SK-N-SH (cell line): ENCODE measurements around the gene IFITM5. TPM values are rescaled to one million over a fixed set of nuclear protein-coding genes. Genes with fewer than 3 reads are reported as not detected.

Experiments
- CTCF ChIA-PET: fragments of 300-600, 350-600 bp; formaldehyde crosslinking; extraction: SDS; loops from one replicate; lab custom pipeline; 2021; lab: Yijun Ruan, JAX
- POLR2A ChIA-PET: fragments of 350-600 bp; sonication (Branson Sonifier 250); formaldehyde crosslinking; extraction: SDS; loops from one replicate; lab custom pipeline; 2020; ENCODE audit warnings: antibody characterized with exemption, inconsistent platforms; lab: Yijun Ruan, JAX
- DNase-seq: peaks from one replicate; pipeline ENCODE4 v3.0.0; 2012
- H2AFZ ChIP-seq: fragments of 200-600 bp; sonication (generic); 2 replicates; pipeline ENCODE4 v1.8.1; 2016; ENCODE audit warnings: antibody characterized with exemption, mild to moderate bottlenecking, low read depth
- H3F3A ChIP-seq: fragments of 200-600 bp; sonication (generic); replicated peaks from 2 replicates; pipeline ENCODE3; 2016; ENCODE audit warnings: antibody characterized with exemption, mild to moderate bottlenecking; ENCODE audit not compliant: insufficient read depth
- H3K27ac ChIP-seq, 2 experiments: fragments of 200-500 bp in 1 of 2; fragments of 200-600 bp in 1 of 2; sonication (Bioruptor generic) in 1 of 2; sonication (generic), shearing (Covaris generic) in 1 of 2; 2 replicates each; pipeline versions ENCODE4 v1.5.1 to v1.6.1; 2014 to 2016; ENCODE audit warnings: low read depth in 2 of 2, inconsistent platforms in 1 of 2, low read length in 1 of 2, mild to moderate bottlenecking in 1 of 2, mixed read lengths in 1 of 2
- H3K27me3 ChIP-seq: fragments of 200-600 bp; sonication (generic), shearing (Covaris generic); 2 replicates; pipeline ENCODE4 v1.6.1; 2016; ENCODE audit warnings: mixed run types; ENCODE audit not compliant: insufficient read depth
- H3K36me3 ChIP-seq, 2 experiments: fragments of 200-500 bp in 1 of 2; fragments of 200-600 bp in 1 of 2; sonication (Bioruptor generic) in 1 of 2; sonication (generic) in 1 of 2; replicated peaks in 1 of 2; 2 replicates each; pipeline versions ENCODE3 to v1.5.1; 2014 to 2016; ENCODE audit warnings: low read length in 1 of 2, mild to moderate bottlenecking in 1 of 2; ENCODE audit not compliant: insufficient read depth in 2 of 2, control insufficient read depth in 1 of 2
- H3K4me1 ChIP-seq, 2 experiments: fragments of 200-500 bp in 1 of 2; fragments of 200-600 bp in 1 of 2; sonication (Bioruptor generic) in 1 of 2; sonication (generic), shearing (Covaris generic) in 1 of 2; 2 replicates each; pipeline versions ENCODE4 v1.5.1 to v1.6.1; 2014 to 2016; ENCODE audit warnings: low read depth in 1 of 2, low read length in 1 of 2, mixed run types in 1 of 2; ENCODE audit not compliant: insufficient read depth in 2 of 2, control insufficient read depth in 1 of 2
- H3K4me2 ChIP-seq: fragments of 200-600 bp; sonication (generic), shearing (Covaris generic); 2 replicates; pipeline ENCODE4 v1.6.1; 2017; ENCODE audit warnings: mixed run types
- H3K4me3 ChIP-seq, 2 experiments: fragments of 200-500 bp in 1 of 2; fragments of 200-600 bp in 1 of 2; sonication (Bioruptor generic) in 1 of 2; sonication (generic), shearing (Covaris generic) in 1 of 2; 2 replicates each; pipeline versions ENCODE4 v1.5.1 to v1.8.1; 2014 to 2016; ENCODE audit warnings: low read depth in 2 of 2, inconsistent platforms in 1 of 2, low read length in 1 of 2, mild to moderate bottlenecking in 1 of 2, mixed read lengths in 1 of 2, moderate library complexity in 1 of 2
- H3K79me2 ChIP-seq: fragments of 200-600 bp; sonication (generic); 2 replicates; pipeline ENCODE4 v1.8.1; 2017; ENCODE audit warnings: mild to moderate bottlenecking; ENCODE audit not compliant: insufficient read depth
- H3K9ac ChIP-seq: fragments of 200-600 bp; sonication (generic); 2 replicates; pipeline ENCODE4 v1.6.1; 2017; ENCODE audit warnings: mixed run types
- H3K9me2 ChIP-seq: fragments of 200-600 bp; sonication (generic); 2 replicates; pipeline ENCODE4 v1.6.1; 2017; ENCODE audit warnings: mixed run types
- H3K9me3 ChIP-seq: fragments of 200-600 bp; sonication (generic); 2 replicates; pipeline ENCODE4 v1.6.1; 2017; ENCODE audit warnings: mixed run types, mild to moderate bottlenecking, moderate library complexity
- H4K20me1 ChIP-seq: fragments of 200-600 bp; sonication (generic); 2 replicates; pipeline ENCODE4 v1.6.1; 2017; ENCODE audit warnings: mild to moderate bottlenecking, mixed run types; ENCODE audit not compliant: insufficient read depth
- CHD2 ChIP-seq: fragments of 150-350 bp; IDR thresholded peaks from 2 replicates; pipeline ENCODE4 v1.6.1; 2018; ENCODE audit warnings: low read length; ENCODE audit not compliant: partially characterized antibody
- CTCF ChIP-seq: fragments of 200-600 bp; sonication (generic); IDR thresholded peaks from 2 replicates; pipeline ENCODE4 v1.6.1; 2017; ENCODE audit warnings: antibody characterized with exemption, mild to moderate bottlenecking, moderate library complexity
- ELF1 ChIP-seq: IDR thresholded peaks from 2 replicates; pipeline ENCODE4 v1.4.0; 2012
- EP300 ChIP-seq, 2 experiments: IDR thresholded peaks; 2 replicates each; pipeline versions ENCODE4 v1.4.0 to v1.6.1; 2012; ENCODE audit warnings: borderline replicate concordance in 1 of 2, low read depth in 1 of 2, low read length in 1 of 2
- EZH2phosphoT487 ChIP-seq: fragments of 200-600 bp; sonication (generic); IDR thresholded peaks from 2 replicates; pipeline ENCODE4 v1.6.1; 2017; ENCODE audit warnings: low read depth, mixed run types, mild to moderate bottlenecking, antibody characterized with exemption, moderate library complexity, borderline replicate concordance
- GABPA ChIP-seq: IDR thresholded peaks from 2 replicates; pipeline ENCODE4 v1.4.0; 2012; ENCODE audit warnings: low read depth, mild to moderate bottlenecking
- JUND ChIP-seq: IDR thresholded peaks from 2 replicates; pipeline ENCODE4 v1.4.0; 2012
- NRF1 ChIP-seq: IDR thresholded peaks from 2 replicates; pipeline ENCODE4 v1.6.1; 2012; ENCODE audit warnings: low read depth, mild to moderate bottlenecking, low read length
- PBX3 ChIP-seq: IDR thresholded peaks from 2 replicates; pipeline ENCODE4; 2012
- POLR2AphosphoS5 ChIP-seq: IDR thresholded peaks from 2 replicates; pipeline ENCODE4 v1.6.1; 2012; ENCODE audit warnings: low read depth, low read length
- RAD21 ChIP-seq: IDR thresholded peaks from 2 replicates; pipeline ENCODE4 v1.6.1; 2012; ENCODE audit warnings: mild to moderate bottlenecking, low read length
- SMC3 ChIP-seq: IDR thresholded peaks from 2 replicates; pipeline ENCODE4 v1.6.1; 2012; ENCODE audit warnings: low read depth, low read length, improper control_type of control experiment
- TAF1 ChIP-seq: IDR thresholded peaks from 2 replicates; pipeline ENCODE4 v1.6.1; 2012; ENCODE audit warnings: low read depth, mild to moderate bottlenecking, low read length, moderate library complexity, borderline replicate concordance
- TCF12 ChIP-seq: IDR thresholded peaks from 2 replicates; pipeline ENCODE4 v1.4.0; 2012
- YY1 ChIP-seq: IDR thresholded peaks from 2 replicates; pipeline ENCODE4 v1.4.0; 2012; ENCODE audit warnings: low read depth, mild to moderate bottlenecking
- ZBTB33 ChIP-seq: IDR thresholded peaks from 2 replicates; pipeline ENCODE4 v1.4.0; 2012; ENCODE audit warnings: low read depth, borderline replicate concordance
- WGBS: methylation state at CpG from one replicate; pipeline ENCODE4 v1.1.6; 2017; ENCODE audit warnings: low lambda C conversion rate; 5-methylcytosine and 5-hydroxymethylcytosine counted together
- polyA plus RNA-seq, 3 experiments: library from polyadenylated mRNA; depleted of rRNA; stranded (reverse); fragments of >200 nt; gene quantifications; 2 replicates each; pipeline ENCODE4 v1.2.3, GENCODE V29; 2012
- TF ChIP-seq, protein P1 (sequence below): fragments of 150-350 bp; IDR thresholded peaks from 2 replicates; pipeline ENCODE4 v1.6.1; 2016; ENCODE audit warnings: mild to moderate bottlenecking, low read depth, low read length

Gene IFITM5
- polyA plus RNA-seq, 1 of the 3 experiments (the other 2 are of a cell fraction), result not detected

DNA sequence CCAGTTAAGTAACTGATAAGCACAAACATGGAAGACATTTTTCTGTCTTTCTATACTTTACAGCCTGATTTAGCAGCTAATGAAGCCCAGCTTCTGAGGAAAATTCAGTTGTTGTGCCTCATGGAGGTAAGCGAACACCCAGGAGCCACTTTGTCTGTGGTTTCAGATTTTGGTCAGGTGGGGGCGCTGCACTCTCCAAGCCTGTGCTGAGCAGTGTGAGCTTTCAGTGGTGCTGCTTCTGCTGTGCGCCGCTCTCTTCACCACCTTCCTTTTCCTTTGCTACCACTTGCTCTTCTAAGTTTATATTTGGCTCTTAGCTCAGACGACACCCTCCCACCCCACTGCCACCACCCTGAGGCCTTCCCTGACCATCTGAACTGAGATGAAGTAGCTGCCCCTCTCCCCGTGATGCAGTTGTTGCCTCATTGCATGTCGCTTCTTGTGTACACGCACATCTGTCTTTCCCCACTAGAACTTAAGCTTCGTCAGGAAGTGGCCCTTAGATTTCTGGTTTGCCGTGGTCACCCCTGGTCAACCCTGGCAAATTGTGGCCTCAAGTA lies 48.5 kb downstream of the IFITM5 start:
- Histone ChIP-seq H4K20me1 (no peaks in the 10 kb centered on the region; the same call in 1 of the 2 replicates), H3K9me3 (no peaks in the 10 kb centered on the region), H3K79me2 (no peaks in the 10 kb centered on the region; the same call in 1 of the 2 replicates), H3K27ac (no peak overlapping the region; a peak in 1 of 4 replicates), H3K4me1 (no peaks in the 10 kb centered on the region), H2AFZ (no peak overlapping the region), H3K9me2 (no peaks in the 10 kb centered on the region), H3F3A (peaks cover 18% of the 10 kb centered on the region), H3K9ac (no peak overlapping the region), H3K4me3 (no peak overlapping the region; a peak in 1 of 4 replicates), H3K27me3 (no peaks in the 10 kb centered on the region), H3K36me3 (peaks cover 42 to 70% of the 10 kb centered on the region in 2 experiments), H3K4me2 (no peak overlapping the region)
- ChIA-PET POLR2A (no interaction called here), CTCF (interaction anchor here (0.8 to 3.4 kb wide), 31 partner anchors 9 to 254 kb away, joined by 3 to 20 read pairs (median 6); partner anchors contain the start of genes IFITM2, NLRP6, PGGHG and PSMD13)
- no peak for TF ChIP-seq GABPA
- TF ChIP-seq TCF12, result no peak
- TF ChIP-seq RAD21, result peak; percentile 47
- peak; percentile 71 for TF ChIP-seq CTCF
- TF ChIP-seq YY1, result no peak
- peak; percentile 53 for TF ChIP-seq SMC3
- no peak for TF ChIP-seq CHD2
- no peak for TF ChIP-seq ZBTB33
- no peak for TF ChIP-seq JUND
- peak; percentile 66 for DNase-seq
- WGBS, result 88% methylated on average over 10 of the region's 10 CpGs

DNA sequence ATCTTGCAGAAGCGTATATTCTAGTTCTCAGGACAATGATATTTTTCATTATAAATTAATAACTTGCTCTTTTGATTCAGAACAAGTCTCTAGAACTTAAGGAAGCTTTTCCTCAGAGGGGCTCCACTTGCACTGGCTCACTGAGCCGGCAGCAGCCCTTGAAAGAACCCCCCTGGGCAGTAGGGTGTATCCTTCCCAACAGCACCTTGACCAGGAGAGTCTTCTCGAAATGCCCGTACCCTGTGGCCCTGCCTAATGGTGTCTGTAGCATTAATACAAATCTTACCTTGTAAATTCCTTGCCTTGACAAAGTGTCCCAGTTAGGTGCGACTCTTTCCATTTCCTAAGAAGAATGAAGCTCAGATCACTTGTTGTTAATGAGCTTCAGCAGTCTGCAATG lies 49.1 kb downstream of the IFITM5 start:
- 77% methylated on average over 5 of the region's 5 CpGs for WGBS
- ChIA-PET CTCF (interaction anchor here (0.8 to 3.4 kb wide), 31 partner anchors 9 to 254 kb away, joined by 3 to 20 read pairs (median 6); partner anchors contain the start of genes IFITM2, NLRP6, PGGHG and PSMD13), POLR2A (no interaction called here)
- no peak overlapping the region for H2AFZ ChIP-seq
- DNase-seq, result no peak
- no peak overlapping the region for H3K9ac ChIP-seq
- peaks cover 17% of the 10 kb centered on the region for H3F3A ChIP-seq
- H3K4me3 ChIP-seq, result no peak overlapping the region
- H3K9me3 ChIP-seq, result no peaks in the 10 kb centered on the region
- H3K9me2 ChIP-seq, result no peaks in the 10 kb centered on the region
- no peak overlapping the region; a peak in 1 of 4 replicates for H3K27ac ChIP-seq
- peaks cover 45 to 74% of the 10 kb centered on the region in 2 experiments for H3K36me3 ChIP-seq
- H4K20me1 ChIP-seq, result no peaks in the 10 kb centered on the region; the same call in 1 of the 2 replicates
- no peak overlapping the region for H3K4me2 ChIP-seq
- no peaks in the 10 kb centered on the region; the same call in 1 of the 2 replicates for H3K79me2 ChIP-seq
- TF ChIP-seq SMC3 (no peak), POLR2AphosphoS5 (no peak), EP300 (IDR thresholded peaks at IDR 0.05; ENCODE audit: borderline replicate concordance in 1 of 2, low read depth in 1 of 2, low read length in 1 of 2) (no peak), TCF12 (no peak), TAF1 (no peak), PBX3 (no peak), EZH2phosphoT487 (no peak), CHD2 (no peak), ELF1 (no peak), NRF1 (no peak), GABPA (no peak)
- TF ChIP-seq, protein P1, sequence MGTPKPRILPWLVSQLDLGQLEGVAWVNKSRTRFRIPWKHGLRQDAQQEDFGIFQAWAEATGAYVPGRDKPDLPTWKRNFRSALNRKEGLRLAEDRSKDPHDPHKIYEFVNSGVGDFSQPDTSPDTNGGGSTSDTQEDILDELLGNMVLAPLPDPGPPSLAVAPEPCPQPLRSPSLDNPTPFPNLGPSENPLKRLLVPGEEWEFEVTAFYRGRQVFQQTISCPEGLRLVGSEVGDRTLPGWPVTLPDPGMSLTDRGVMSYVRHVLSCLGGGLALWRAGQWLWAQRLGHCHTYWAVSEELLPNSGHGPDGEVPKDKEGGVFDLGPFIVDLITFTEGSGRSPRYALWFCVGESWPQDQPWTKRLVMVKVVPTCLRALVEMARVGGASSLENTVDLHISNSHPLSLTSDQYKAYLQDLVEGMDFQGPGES, result no peak
- no peaks in the 10 kb centered on the region for H3K27me3 ChIP-seq
- H3K4me1 ChIP-seq, result no peaks in the 10 kb centered on the region
